ENCODE results near the gene CDKAL1. TPM values are rescaled to one million over a fixed set of nuclear protein-coding genes. Genes with fewer than 3 reads are reported as not detected.
"Not testable (repeated sequence)": the region's sequence is repeated elsewhere in the genome, so short reads cannot be mapped to it uniquely, and the experiment has no call there.

CDKAL1 gene
- total and polyA plus RNA-seq, 3 experiments from 2014 or later: 26.7 to 30.2 (median 29.6) TPM

GRCh38 chr6:20539387-20539786 lies 5.1 kb downstream of the CDKAL1 start:
- peaks cover 16% of the 10 kb centered on the region for H3K36me3 ChIP-seq (ENCODE audit: insufficient read depth, low read length)
- H3K9me3 ChIP-seq (ENCODE audit: low read length): no peaks in the 10 kb centered on the region
- H3K27ac ChIP-seq (ENCODE audit: low read depth, low read length): no peak overlapping the region
- H3K27me3 ChIP-seq (ENCODE audit: insufficient read depth, low read length, poor library complexity, severe bottlenecking): no peaks in the 10 kb centered on the region
- Mint-ChIP-seq H3K4me3 (no peak overlapping the region), H3K36me3 (peaks cover 4 to 73% (median 17%) of the 10 kb centered on the region in 3 donors), H3K27ac (peak overlapping the region in 2 of 8 donors; percentile 14 to 22), H3K27me3 (no peaks in the 10 kb centered on the region), H3K9me3 (no peaks in the 10 kb centered on the region), H3K4me1 (peaks cover 42 to 86% (median 71%) of the 10 kb centered on the region in 3 donors)
- H3K4me3 ChIP-seq (ENCODE audit: low read length): no peak overlapping the region
- POLR2A ChIA-PET: no interaction called here
- peaks cover 11% of the 10 kb centered on the region for H3K4me1 ChIP-seq (ENCODE audit: insufficient read depth, low read length)
- CTCF ChIA-PET: interaction anchor here (1.4 kb wide), 1 partner anchor 11 kb away, joined by 5 read pairs; no protein-coding TSS in a partner anchor
- no peak for DNase-seq

- peaks cover 4 to 73% (median 22%) of the 10 kb centered on the region in 3 donors for H3K36me3 Mint-ChIP-seq
- Histone ChIP-seq H3K27ac (ENCODE audit: low read depth, low read length) (no peak overlapping the region), H3K36me3 (ENCODE audit: insufficient read depth, low read length) (peaks cover 16% of the 10 kb centered on the region), H3K4me3 (ENCODE audit: low read length) (no peak overlapping the region), H3K27me3 (ENCODE audit: insufficient read depth, low read length, poor library complexity, severe bottlenecking) (no peaks in the 10 kb centered on the region), H3K9me3 (ENCODE audit: low read length) (no peaks in the 10 kb centered on the region), H3K4me1 (ENCODE audit: insufficient read depth, low read length) (peaks cover 1% of the 10 kb centered on the region)
- H3K4me3 Mint-ChIP-seq: no peak overlapping the region
- peak overlapping the region in 1 of 8 donors; percentile 67 for H3K27ac Mint-ChIP-seq
- CTCF ChIA-PET: no interaction called here
- POLR2A ChIA-PET: no interaction called here
- peaks cover 38 to 80% (median 67%) of the 10 kb centered on the region in 3 donors for H3K4me1 Mint-ChIP-seq
- DNase-seq: no peak
- H3K9me3 Mint-ChIP-seq: no peaks in the 10 kb centered on the region
- H3K27me3 Mint-ChIP-seq: no peaks in the 10 kb centered on the region
These were observed 6.4 kb downstream of the CDKAL1 start for GRCh38 chr6:20540683-20541082.

GRCh38 chr6:20541382-20541781 lies 7.1 kb downstream of the CDKAL1 start:
- H3K36me3 ChIP-seq (ENCODE audit: insufficient read depth, low read length): peaks cover 23% of the 10 kb centered on the region
- no peak overlapping the region for H3K4me3 ChIP-seq (ENCODE audit: low read length)
- Mint-ChIP-seq H3K27ac (peak overlapping the region in 1 of 8 donors; percentile 54), H3K9me3 (no peaks in the 10 kb centered on the region), H3K4me3 (peak overlapping the region in 1 of 7 donors; percentile 35), H3K4me1 (peaks cover 33 to 76% (median 60%) of the 10 kb centered on the region in 3 donors), H3K27me3 (no peaks in the 10 kb centered on the region), H3K36me3 (peaks cover 4 to 76% (median 26%) of the 10 kb centered on the region in 3 donors)
- H3K27me3 ChIP-seq (ENCODE audit: insufficient read depth, low read length, poor library complexity, severe bottlenecking): no peaks in the 10 kb centered on the region
- no peaks in the 10 kb centered on the region for H3K9me3 ChIP-seq (ENCODE audit: low read length)
- CTCF ChIA-PET: no interaction called here
- DNase-seq: no peak
- POLR2A ChIA-PET: no interaction called here
- no peaks in the 10 kb centered on the region for H3K4me1 ChIP-seq (ENCODE audit: insufficient read depth, low read length)
- H3K27ac ChIP-seq (ENCODE audit: low read depth, low read length): no peak overlapping the region

GRCh38 chr6:20542927-20543602 lies 8.8 kb downstream of the CDKAL1 start:
- no peak overlapping the region for H3K4me3 Mint-ChIP-seq
- no peak overlapping the region for H3K27ac Mint-ChIP-seq
- H3K36me3 Mint-ChIP-seq: peaks cover 4 to 77% (median 29%) of the 10 kb centered on the region in 3 donors
- H3K4me1 Mint-ChIP-seq: peaks cover 30 to 61% (median 50%) of the 10 kb centered on the region in 3 donors
- DNase-seq: no peak
- H3K27ac ChIP-seq (ENCODE audit: low read depth, low read length): no peak overlapping the region
- ChIA-PET CTCF (no interaction called here), POLR2A (no interaction called here)
- no peaks in the 10 kb centered on the region for H3K9me3 ChIP-seq (ENCODE audit: low read length)
- no peaks in the 10 kb centered on the region for H3K9me3 Mint-ChIP-seq
- no peaks in the 10 kb centered on the region for H3K4me1 ChIP-seq (ENCODE audit: insufficient read depth, low read length)
- H3K27me3 ChIP-seq (ENCODE audit: insufficient read depth, low read length, poor library complexity, severe bottlenecking): no peaks in the 10 kb centered on the region
- no peak overlapping the region for H3K4me3 ChIP-seq (ENCODE audit: low read length)
- H3K36me3 ChIP-seq (ENCODE audit: insufficient read depth, low read length): peaks cover 23% of the 10 kb centered on the region
- no peaks in the 10 kb centered on the region for H3K27me3 Mint-ChIP-seq

- Histone ChIP-seq H3K27me3 (ENCODE audit: insufficient read depth, low read length, poor library complexity, severe bottlenecking) (no peaks in the 10 kb centered on the region), H3K36me3 (ENCODE audit: insufficient read depth, low read length) (peaks cover 18% of the 10 kb centered on the region), H3K9me3 (ENCODE audit: low read length) (no peaks in the 10 kb centered on the region), H3K27ac (ENCODE audit: low read depth, low read length) (no peak overlapping the region), H3K4me1 (ENCODE audit: insufficient read depth, low read length) (no peaks in the 10 kb centered on the region), H3K4me3 (ENCODE audit: low read length) (no peak overlapping the region)
- H3K4me3 Mint-ChIP-seq: no peak overlapping the region
- DNase-seq: no peak
- POLR2A ChIA-PET: no interaction called here
- H3K27me3 Mint-ChIP-seq: no peaks in the 10 kb centered on the region
- no peak overlapping the region for H3K27ac Mint-ChIP-seq
- CTCF ChIA-PET: interaction anchor here (0.9 to 1.3 kb wide), 2 partner anchors 20 to 1040 kb away, joined by 3 to 4 read pairs; no protein-coding TSS in a partner anchor
- H3K4me1 Mint-ChIP-seq: peaks cover 12 to 16% (median 12%) of the 10 kb centered on the region in 3 donors
- H3K9me3 Mint-ChIP-seq: no peaks in the 10 kb centered on the region
- H3K36me3 Mint-ChIP-seq: peaks cover 0 to 59% (median 30%) of the 10 kb centered on the region in 3 donors
These were observed 14.0 kb downstream of the CDKAL1 start for GRCh38 chr6:20548264-20548663.

- H3K27ac ChIP-seq (ENCODE audit: low read depth, low read length); H3K4me1 ChIP-seq (ENCODE audit: insufficient read depth, low read length); DNase-seq; H3K27me3 Mint-ChIP-seq; H3K9me3 ChIP-seq (ENCODE audit: low read length); H3K9me3 Mint-ChIP-seq; H3K27me3 ChIP-seq (ENCODE audit: insufficient read depth, low read length, poor library complexity, severe bottlenecking); H3K4me3 Mint-ChIP-seq; POLR2A ChIA-PET; H3K4me3 ChIP-seq (ENCODE audit: low read length): not testable (repeated sequence)
- peak overlapping the region in 1 of 8 donors; percentile 50 for H3K27ac Mint-ChIP-seq
- peaks cover 0 to 62% (median 30%) of the 10 kb centered on the region in 3 donors for H3K36me3 Mint-ChIP-seq
- peaks cover 9 to 11% (median 11%) of the 10 kb centered on the region in 3 donors for H3K4me1 Mint-ChIP-seq
- CTCF ChIA-PET: interaction anchor here (1.3 kb wide), 1 partner anchor 14 kb away, joined by 3 read pairs; no protein-coding TSS in a partner anchor
- peaks cover 18% of the 10 kb centered on the region for H3K36me3 ChIP-seq (ENCODE audit: insufficient read depth, low read length)
These were observed 15.1 kb downstream of the CDKAL1 start for GRCh38 chr6:20549398-20549797.

GRCh38 chr6:20554326-20554725 lies 20.1 kb downstream of the CDKAL1 start:
- peaks cover 3 to 5% (median 3%) of the 10 kb centered on the region in 3 donors for H3K4me1 Mint-ChIP-seq
- peaks cover 0 to 53% (median 15%) of the 10 kb centered on the region in 3 donors for H3K36me3 Mint-ChIP-seq
- H3K9me3 ChIP-seq (ENCODE audit: low read length): no peaks in the 10 kb centered on the region
- ChIA-PET POLR2A (no interaction called here), CTCF (interaction anchor here (1.4 kb wide), 1 partner anchor 26 kb away, joined by 4 read pairs; no protein-coding TSS in a partner anchor)
- H3K4me1 ChIP-seq (ENCODE audit: insufficient read depth, low read length): no peaks in the 10 kb centered on the region
- H3K27me3 Mint-ChIP-seq: no peaks in the 10 kb centered on the region
- no peaks in the 10 kb centered on the region for H3K9me3 Mint-ChIP-seq
- no peak overlapping the region for H3K27ac ChIP-seq (ENCODE audit: low read depth, low read length)
- H3K4me3 ChIP-seq (ENCODE audit: low read length): no peak overlapping the region
- DNase-seq: no peak
- H3K27ac Mint-ChIP-seq: no peak overlapping the region
- no peak overlapping the region for H3K4me3 Mint-ChIP-seq
- peaks cover 11% of the 10 kb centered on the region for H3K36me3 ChIP-seq (ENCODE audit: insufficient read depth, low read length)
- H3K27me3 ChIP-seq (ENCODE audit: insufficient read depth, low read length, poor library complexity, severe bottlenecking): no peaks in the 10 kb centered on the region

GRCh38 chr6:20554817-20555216 lies 20.6 kb downstream of the CDKAL1 start:
- peaks cover 11% of the 10 kb centered on the region for H3K36me3 ChIP-seq (ENCODE audit: insufficient read depth, low read length)
- Mint-ChIP-seq H3K36me3 (peaks cover 0 to 53% (median 14%) of the 10 kb centered on the region in 3 donors), H3K27ac (no peak overlapping the region), H3K27me3 (no peaks in the 10 kb centered on the region), H3K9me3 (no peaks in the 10 kb centered on the region), H3K4me1 (peaks cover 3 to 5% (median 3%) of the 10 kb centered on the region in 3 donors), H3K4me3 (no peak overlapping the region)
- H3K27me3 ChIP-seq (ENCODE audit: insufficient read depth, low read length, poor library complexity, severe bottlenecking): no peaks in the 10 kb centered on the region
- H3K9me3 ChIP-seq (ENCODE audit: low read length): no peaks in the 10 kb centered on the region
- H3K4me1 ChIP-seq (ENCODE audit: insufficient read depth, low read length): no peaks in the 10 kb centered on the region
- ChIA-PET POLR2A (no interaction called here), CTCF (interaction anchor here (1.4 kb wide), 1 partner anchor 27 kb away, joined by 4 read pairs; no protein-coding TSS in a partner anchor)
- no peak for DNase-seq
- H3K4me3 ChIP-seq (ENCODE audit: low read length): no peak overlapping the region
- no peak overlapping the region for H3K27ac ChIP-seq (ENCODE audit: low read depth, low read length)

Measured in CD8-positive, alpha-beta memory T cell (primary cell).